HepG2 (cell line): ENCODE measurements around the gene HCFC1R1. TPM values are rescaled to one million over a fixed set of nuclear protein-coding genes. Genes with fewer than 3 reads are reported as not detected.
A peak's percentile ranks its signal among the peaks of the same experiment; 100 is the strongest.
"Not testable (repeated sequence)": the region's sequence is repeated elsewhere in the genome, so short reads cannot be mapped to it uniquely, and the experiment has no call there.

ENCODE experiments used
- ATAC-seq: fragments of 200-7000 bp; cut with Tn5 transposase; 3 replicates; pipeline ENCODE4 v1.9.1; 2020; ENCODE audit warnings: mild to moderate bottlenecking, moderate library complexity
- BruUV-seq: library from RNA; stranded (reverse); fragments of 400-500 nt; replicated peaks from 2 replicates; lab custom pipeline; 2021; lab: Mats Ljungman, UMichigan
- CTCF ChIA-PET: fragments of 300-600 bp; formaldehyde crosslinking; extraction: SDS; loops from one replicate; lab custom pipeline; 2021; ENCODE audit warnings: low total read pairs, inconsistent platforms, low intra/inter-chr PET ratio; lab: Yijun Ruan, JAX
- POLR2A ChIA-PET: fragments of 350-600 bp; sonication (Branson Sonifier 250); formaldehyde crosslinking; loops from one replicate; lab custom pipeline; 2020; ENCODE audit warnings: antibody characterized with exemption, inconsistent platforms; lab: Yijun Ruan, JAX
- DNase-seq: peaks from one replicate; pipeline ENCODE4 v3.0.0-alpha.2; 2015; ENCODE audit warnings: low spot score
- FAIRE-seq: peaks from 3 replicates; lab custom pipeline; 2011; peaks lifted over from hg19 to GRCh38; lab: Jason Lieb, UNC
- H2AFZ ChIP-seq: one replicate; pipeline ENCODE4 v1.6.1; 2011; ENCODE audit warnings: low read length, inconsistent platforms
- H3K27ac ChIP-seq: fragments of 300-600 bp; 3 replicates; pipeline ENCODE4 v1.8.0; 2011; ENCODE audit warnings: mixed run types, mild to moderate bottlenecking, mixed read lengths, low read length, inconsistent platforms; ENCODE audit not compliant: insufficient read depth; ENCODE audit errors: extremely low read length
- H3K27me3 ChIP-seq, 2 experiments: fragments of 200-600 bp in 1 of 2; 2 replicates in 1 of 2; 3 replicates in 1 of 2; pipeline versions ENCODE4 v1.6.0 to v1.8.0; 2011; ENCODE audit warnings: low read length in 2 of 2, mild to moderate bottlenecking in 2 of 2, moderate library complexity in 2 of 2, inconsistent platforms in 1 of 2; ENCODE audit not compliant: insufficient read depth in 2 of 2, control insufficient read depth in 1 of 2
- H3K36me3 ChIP-seq, 2 experiments: fragments of 200-600 bp in 1 of 2; replicated peaks in 1 of 2; 2 replicates in 1 of 2; 3 replicates in 1 of 2; pipeline versions ENCODE4 v1.5.1 to v1.8.0; 2011; ENCODE audit warnings: low read length in 2 of 2, inconsistent platforms in 1 of 2; ENCODE audit not compliant: insufficient read depth in 2 of 2, control insufficient read depth in 1 of 2
- H3K4me1 ChIP-seq: 2 replicates; pipeline ENCODE4 v1.5.1; 2012; ENCODE audit warnings: low read length, inconsistent platforms; ENCODE audit not compliant: insufficient read depth
- H3K4me2 ChIP-seq: 2 replicates; pipeline ENCODE4 v1.6.0; 2011; ENCODE audit warnings: low read depth, low read length, inconsistent platforms
- H3K4me3 ChIP-seq, 3 experiments: fragments of 200-600 bp in 1 of 3; sonication (generic), shearing (Covaris generic) in 1 of 3; replicated peaks in 1 of 3; 2 replicates each; pipeline ENCODE4 v1.5.1; 2011 to 2016; ENCODE audit warnings: low read length in 3 of 3, inconsistent platforms in 2 of 3, low read depth in 2 of 3, mild to moderate bottlenecking in 2 of 3, control low read depth in 1 of 3, mixed read lengths in 1 of 3; ENCODE audit not compliant: insufficient read depth in 1 of 3
- H3K79me2 ChIP-seq: one replicate; pipeline ENCODE4 v1.6.1; 2011; ENCODE audit warnings: low read length, inconsistent platforms; ENCODE audit not compliant: insufficient read depth
- H3K9ac ChIP-seq: 2 replicates; pipeline ENCODE4 v1.6.0; 2011; ENCODE audit warnings: mild to moderate bottlenecking, low read depth, low read length, inconsistent platforms; ENCODE audit not compliant: insufficient read depth
- H3K9me3 ChIP-seq: 2 replicates; pipeline ENCODE4 v1.5.1; 2012; ENCODE audit warnings: mild to moderate bottlenecking, low read length
- H4K20me1 ChIP-seq: 2 replicates; pipeline ENCODE4 v1.6.0; 2011; ENCODE audit warnings: inconsistent platforms, mild to moderate bottlenecking, low read length, moderate library complexity; ENCODE audit not compliant: insufficient read depth
- STAG1 ChIP-seq: sonication (generic); formaldehyde crosslinking; IDR thresholded peaks from 2 replicates; pipeline ENCODE4 v1.4.0; 2020; ENCODE audit warnings: missing genetic modification reagents
- WGBS: methylation state at CpG from one replicate; pipeline ENCODE4 v1.1.6; 2017; ENCODE audit warnings: low lambda C conversion rate; 5-methylcytosine and 5-hydroxymethylcytosine counted together
- in situ Hi-C: cut with HindIII; loops from 2 replicates; pipeline ENCODE4 v1.10.0; 2017; ENCODE audit warnings: low pct_unique_long_range_greater_than_20kb; ENCODE audit not compliant: extremely low pct_ligation_motif_present
- intact Hi-C: fragments of 100-400 bp; cut with micrococcal nuclease; formaldehyde crosslinking; loops from one replicate; pipeline ENCODE4 v1.10.0; 2022; ENCODE audit not compliant: unreplicated experiment
- polyA plus RNA-seq, 8 experiments: library from polyadenylated mRNA; depleted of rRNA in 3 of 8; stranded (reverse) in 7 of 8; unstranded in 1 of 8; fragments of >200 nt; fragmentation: Illumina TruSeq in 4 of 8; extraction: Trizol in 4 of 8; gene quantifications; 2 replicates each; pipeline versions ENCODE4 v1.2.1 to v1.2.3, GENCODE V29; 2011 to 2016; ENCODE audit warnings: low read depth in 4 of 8, missing spikeins in 1 of 8, mixed read lengths in 1 of 8; ENCODE audit not compliant: insufficient read depth in 1 of 8
- total RNA-seq, 5 experiments: library from RNA; depleted of rRNA; stranded (reverse); fragments of >200 nt; fragmentation: Illumina TruSeq; extraction: Trizol; gene quantifications; 2 replicates each; pipeline ENCODE4 v1.2.3, GENCODE V29; 2016; ENCODE audit warnings: low read depth in 1 of 5

Gene HCFC1R1
- total and polyA plus RNA-seq, 2 of the 13 experiments (the other 11 are each of a cell fraction or from before 2014, with no cell fraction given): 13.8 to 16.1 TPM

GRCh38 chr16:3053330-3053710 lies 29.6 kb upstream of the HCFC1R1 start:
- in situ Hi-C loops, CTCF ChIA-PET, H3K9ac ChIP-seq, H3K27ac ChIP-seq, H3K79me2 ChIP-seq, BruUV-seq, H3K36me3 ChIP-seq, H2AFZ ChIP-seq, DNase-seq, intact Hi-C loops, H3K4me3 ChIP-seq, H3K4me2 ChIP-seq, H4K20me1 ChIP-seq, POLR2A ChIA-PET, H3K4me1 ChIP-seq, H3K9me3 ChIP-seq: not testable (repeated sequence)
- FAIRE-seq (peak; percentile 21), ATAC-seq (peak; percentile 32; the same call in 2 of the 3 replicates)
- 0 out of 2 replicates have a peak, but pooled peaks have one; percentile 3 for TF ChIP-seq STAG1
- WGBS: 75% methylated on average over 7 of the region's 13 CpGs
- H3K27me3 ChIP-seq: peaks cover 5 to 30% of the 10 kb centered on the region in 2 experiments

- H3K9ac ChIP-seq, CTCF ChIA-PET: not testable (repeated sequence)
Measured at GRCh38 chr16:3052571-3053329, 29.0 kb upstream of the HCFC1R1 start.

More at GRCh38 chr16:3052571-3053329, 29.0 kb upstream of the HCFC1R1 start:
- H3K27ac ChIP-seq, H2AFZ ChIP-seq, H3K4me1 ChIP-seq, in situ Hi-C loops, FAIRE-seq, H4K20me1 ChIP-seq, H3K9me3 ChIP-seq, H3K36me3 ChIP-seq, DNase-seq, H3K4me3 ChIP-seq, intact Hi-C loops, H3K4me2 ChIP-seq, BruUV-seq, H3K79me2 ChIP-seq, POLR2A ChIA-PET: not testable (repeated sequence)
- ATAC-seq: peak; percentile 46
- WGBS: 64% methylated on average over 11 of the region's 12 CpGs
- peaks cover 5 to 35% of the 10 kb centered on the region in 2 experiments for H3K27me3 ChIP-seq
